ENCODE data around the gene CRTAC1.

CRTAC1 gene

DNA sequence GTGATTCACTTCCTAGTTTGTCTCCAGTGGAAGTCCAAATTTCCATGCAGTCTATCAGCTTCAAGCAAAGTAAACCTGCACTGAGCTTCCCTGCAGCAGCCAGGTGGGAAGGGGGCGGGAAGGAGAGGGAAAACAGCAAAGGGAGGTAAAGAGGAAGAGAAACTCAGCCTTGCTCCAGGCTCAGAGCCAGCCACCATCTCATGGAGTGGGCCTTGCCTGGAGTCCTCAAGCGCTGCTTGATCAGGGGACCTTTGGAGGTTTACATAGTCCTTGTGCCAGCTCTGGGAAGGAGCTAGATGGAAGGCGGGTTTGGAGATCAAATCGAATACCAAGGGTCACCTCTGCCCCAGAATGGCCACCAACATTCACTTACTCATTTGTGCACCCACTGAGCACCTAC, 7.4 kb downstream of the CRTAC1 start:
- no peak for DNase-seq (ENCODE audit: low read depth in 1 of 2, low spot score in 1 of 2)
- H3K27me3 ChIP-seq (ENCODE audit: insufficient read depth, poor library complexity, severe bottlenecking) = peaks cover 28% of the 10 kb centered on the region
- no peak overlapping the region for H3K4me3 ChIP-seq (replicated peaks; ENCODE audit: insufficient read depth, low read length)
- TF ChIP-seq, protein P1, sequence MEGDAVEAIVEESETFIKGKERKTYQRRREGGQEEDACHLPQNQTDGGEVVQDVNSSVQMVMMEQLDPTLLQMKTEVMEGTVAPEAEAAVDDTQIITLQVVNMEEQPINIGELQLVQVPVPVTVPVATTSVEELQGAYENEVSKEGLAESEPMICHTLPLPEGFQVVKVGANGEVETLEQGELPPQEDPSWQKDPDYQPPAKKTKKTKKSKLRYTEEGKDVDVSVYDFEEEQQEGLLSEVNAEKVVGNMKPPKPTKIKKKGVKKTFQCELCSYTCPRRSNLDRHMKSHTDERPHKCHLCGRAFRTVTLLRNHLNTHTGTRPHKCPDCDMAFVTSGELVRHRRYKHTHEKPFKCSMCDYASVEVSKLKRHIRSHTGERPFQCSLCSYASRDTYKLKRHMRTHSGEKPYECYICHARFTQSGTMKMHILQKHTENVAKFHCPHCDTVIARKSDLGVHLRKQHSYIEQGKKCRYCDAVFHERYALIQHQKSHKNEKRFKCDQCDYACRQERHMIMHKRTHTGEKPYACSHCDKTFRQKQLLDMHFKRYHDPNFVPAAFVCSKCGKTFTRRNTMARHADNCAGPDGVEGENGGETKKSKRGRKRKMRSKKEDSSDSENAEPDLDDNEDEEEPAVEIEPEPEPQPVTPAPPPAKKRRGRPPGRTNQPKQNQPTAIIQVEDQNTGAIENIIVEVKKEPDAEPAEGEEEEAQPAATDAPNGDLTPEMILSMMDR (IDR thresholded peaks at IDR 0.05; ENCODE audit: insufficient read depth, low read length) = no peak
- no peak for TF ChIP-seq POLR2AphosphoS5 (IDR thresholded peaks at IDR 0.05; ENCODE audit: low read depth)
- no peak for TF ChIP-seq SPI1 (IDR thresholded peaks at IDR 0.05; ENCODE audit: borderline replicate concordance, low read depth)
- TF ChIP-seq GABPA (IDR thresholded peaks at IDR 0.05; ENCODE audit: low read depth) = no peak
- TF ChIP-seq REST (IDR thresholded peaks at IDR 0.05; ENCODE audit: insufficient replicate concordance, low read depth) = no peak
- no peak overlapping the region for H3K27ac ChIP-seq (replicated peaks)

DNA sequence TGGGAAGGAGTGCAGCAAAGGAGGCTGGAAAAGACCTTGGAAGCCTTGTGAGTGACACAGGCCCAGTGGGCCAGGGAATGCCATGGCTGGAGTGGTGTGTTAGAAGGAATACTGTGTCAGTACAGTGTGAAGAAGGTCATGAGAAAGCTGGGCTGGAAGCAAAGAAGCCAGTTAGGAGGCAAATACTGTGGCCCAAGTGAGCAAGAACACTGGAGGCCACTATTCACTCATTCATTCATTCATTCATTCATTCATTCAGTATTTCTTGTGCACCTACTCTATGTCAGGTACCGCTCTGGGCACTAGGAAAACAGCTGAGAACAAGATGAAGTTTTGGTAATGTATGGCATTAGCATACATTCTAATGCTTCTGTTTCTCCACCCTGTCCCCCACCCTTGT, 9.6 kb downstream of the CRTAC1 start:
- Histone ChIP-seq H3K27me3 (ENCODE audit: insufficient read depth, poor library complexity, severe bottlenecking) (peaks cover 23% of the 10 kb centered on the region), H3K27ac (replicated peaks) (no peak overlapping the region), H3K4me3 (replicated peaks; ENCODE audit: insufficient read depth, low read length) (no peak overlapping the region)
- TF ChIP-seq POLR2AphosphoS5 (IDR thresholded peaks at IDR 0.05; ENCODE audit: low read depth) (no peak), GABPA (IDR thresholded peaks at IDR 0.05; ENCODE audit: low read depth) (no peak), REST (IDR thresholded peaks at IDR 0.05; ENCODE audit: insufficient replicate concordance, low read depth) (no peak), SPI1 (IDR thresholded peaks at IDR 0.05; ENCODE audit: borderline replicate concordance, low read depth) (no peak)
- TF ChIP-seq, protein P1 (IDR thresholded peaks at IDR 0.05; ENCODE audit: insufficient read depth, low read length) = no peak
- DNase-seq (ENCODE audit: low read depth in 1 of 2, low spot score in 1 of 2) = no peak

- TF ChIP-seq GABPA (IDR thresholded peaks at IDR 0.05; ENCODE audit: low read depth) (no peak), REST (IDR thresholded peaks at IDR 0.05; ENCODE audit: insufficient replicate concordance, low read depth) (no peak), POLR2AphosphoS5 (IDR thresholded peaks at IDR 0.05; ENCODE audit: low read depth) (no peak), SPI1 (IDR thresholded peaks at IDR 0.05; ENCODE audit: borderline replicate concordance, low read depth) (no peak)
- TF ChIP-seq, protein P1 (IDR thresholded peaks at IDR 0.05; ENCODE audit: insufficient read depth, low read length) = no peak
- no peak for DNase-seq (ENCODE audit: low read depth in 1 of 2, low spot score in 1 of 2)
- H3K27ac ChIP-seq (replicated peaks) = no peak overlapping the region
- no peak overlapping the region for H3K4me3 ChIP-seq (replicated peaks; ENCODE audit: insufficient read depth, low read length)
- H3K27me3 ChIP-seq (ENCODE audit: insufficient read depth, poor library complexity, severe bottlenecking) = peaks cover 18% of the 10 kb centered on the region
Measured at GRCh38 chr10:98020254-98020653, 10.2 kb downstream of the CRTAC1 start.

All from HL-60 (cell line).